KOPT-K1 (cell line): ENCODE measurements around the gene OR51B4.
"Not testable (repeated sequence)": the region's sequence is repeated elsewhere in the genome, so short reads cannot be mapped to it uniquely, and the experiment has no call there.

Experiments used
- H3K27ac ChIP-seq: fragments of 200-600 bp; sonication (generic); 2 replicates; pipeline ENCODE4 v1.5.1; 2016; ENCODE audit warnings: antibody characterized with exemption, mild to moderate bottlenecking, low read depth, low read length; ENCODE audit not compliant: poor library complexity, severe bottlenecking
- H3K36me3 ChIP-seq: fragments of 200-600 bp; sonication (generic); 2 replicates; pipeline ENCODE4 v1.5.1; 2017; ENCODE audit warnings: antibody characterized with exemption, mild to moderate bottlenecking, low read length, moderate library complexity; ENCODE audit not compliant: insufficient read depth
- H3K9me3 ChIP-seq: fragments of 200-600 bp; sonication (generic); 2 replicates; pipeline ENCODE4 v1.5.1; 2017; ENCODE audit warnings: antibody characterized with exemption, low read length, mild to moderate bottlenecking; ENCODE audit not compliant: insufficient read depth, poor library complexity, severe bottlenecking

OR51B4 gene

DNA sequence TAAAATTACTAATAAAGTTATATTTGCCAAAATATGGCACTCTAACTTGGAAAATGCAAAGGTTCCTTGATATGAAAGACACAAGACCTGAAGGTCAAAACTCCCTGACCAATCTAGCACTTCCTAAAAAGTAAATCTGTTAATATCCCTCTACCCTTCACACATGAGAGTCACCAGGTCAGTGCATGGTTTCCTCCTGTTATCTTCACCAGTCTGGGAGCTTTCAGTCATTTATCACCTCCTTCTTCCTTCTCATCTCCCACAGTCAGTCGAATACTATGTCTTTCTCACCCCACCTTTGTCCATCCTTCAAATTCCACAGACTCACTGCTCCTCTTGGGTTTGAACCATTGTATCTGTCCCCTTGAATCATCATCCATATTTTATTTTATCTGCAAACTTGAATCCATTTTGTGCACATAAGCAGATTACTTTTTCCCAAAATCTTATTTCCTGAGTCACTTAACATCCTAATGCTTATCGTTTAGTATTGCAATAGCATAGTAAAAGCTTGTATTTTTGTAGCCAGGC, 34.6 kb downstream of the OR51B4 start:
- Histone ChIP-seq H3K9me3 (no peaks in the 10 kb centered on the region), H3K36me3 (no peaks in the 10 kb centered on the region), H3K27ac (no peak overlapping the region)

DNA sequence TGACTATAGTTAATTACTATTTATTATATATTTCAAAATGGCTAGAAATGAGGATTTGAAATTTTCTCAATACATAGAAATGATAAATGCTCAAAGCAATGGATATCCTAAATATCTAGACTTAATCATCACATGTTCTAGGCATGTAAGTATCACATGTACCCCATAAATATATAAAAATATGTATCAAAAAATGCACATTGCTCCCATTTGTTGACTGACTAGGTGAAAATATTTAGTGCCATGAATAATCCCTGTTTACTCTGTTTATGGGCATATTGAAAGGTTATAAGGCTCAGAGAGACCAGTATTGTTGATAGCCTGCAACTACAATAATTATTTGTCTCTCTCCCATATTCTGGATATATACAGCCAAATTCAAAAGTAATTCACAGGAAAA, 35.1 kb downstream of the OR51B4 start:
- no peak overlapping the region for H3K27ac ChIP-seq
- H3K9me3 ChIP-seq, result no peaks in the 10 kb centered on the region
- no peaks in the 10 kb centered on the region for H3K36me3 ChIP-seq

DNA sequence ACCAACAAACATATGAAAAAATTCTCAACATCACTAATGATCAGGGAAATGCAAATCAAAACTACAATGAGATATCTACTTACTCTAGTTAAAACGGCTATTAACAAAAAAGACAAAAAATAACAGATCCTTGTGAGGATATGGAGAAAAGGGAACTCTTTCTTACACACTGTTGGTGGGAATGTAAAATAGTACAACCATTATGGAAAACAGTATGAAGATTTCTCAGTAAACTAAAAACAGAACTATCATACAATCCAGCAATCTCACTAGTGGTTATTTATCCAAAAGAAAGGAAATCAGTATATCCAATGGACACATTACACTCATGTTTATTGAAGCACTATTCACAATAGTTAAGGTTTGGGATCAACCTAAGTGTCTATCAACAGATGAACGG, 35.9 kb downstream of the OR51B4 start:
- H3K36me3 ChIP-seq, result no peaks in the 10 kb centered on the region
- H3K27ac ChIP-seq, result no peak overlapping the region
- no peaks in the 10 kb centered on the region for H3K9me3 ChIP-seq

- H3K27ac ChIP-seq, result no peak overlapping the region
- H3K9me3 ChIP-seq, result no peaks in the 10 kb centered on the region
- H3K36me3 ChIP-seq, result no peaks in the 10 kb centered on the region
Observed at GRCh38 chr11:5258543-5259262, 43.0 kb downstream of the OR51B4 start.

GRCh38 chr11:5257296-5257695, 44.5 kb downstream of the OR51B4 start:
- Histone ChIP-seq H3K27ac (no peak overlapping the region), H3K9me3 (no peaks in the 10 kb centered on the region)

GRCh38 chr11:5254646-5255413, 46.9 kb downstream of the OR51B4 start, which contains the start of gene HBG2:
Gene HBG2, minus strand, starts transcription at chr11:5254781. Its CDS starts 53 bp downstream, at chr11:5254728.
- H3K27ac ChIP-seq, H3K36me3 ChIP-seq, H3K9me3 ChIP-seq: not testable (repeated sequence)

More at GRCh38 chr11:5257296-5257695, 44.5 kb downstream of the OR51B4 start:
- H3K36me3 ChIP-seq, result no peaks in the 10 kb centered on the region

- not testable (repeated sequence) for H3K9me3 ChIP-seq, H3K36me3 ChIP-seq, H3K27ac ChIP-seq
Observed at GRCh38 chr11:5254023-5254422, 47.7 kb downstream of the OR51B4 start.

DNA sequence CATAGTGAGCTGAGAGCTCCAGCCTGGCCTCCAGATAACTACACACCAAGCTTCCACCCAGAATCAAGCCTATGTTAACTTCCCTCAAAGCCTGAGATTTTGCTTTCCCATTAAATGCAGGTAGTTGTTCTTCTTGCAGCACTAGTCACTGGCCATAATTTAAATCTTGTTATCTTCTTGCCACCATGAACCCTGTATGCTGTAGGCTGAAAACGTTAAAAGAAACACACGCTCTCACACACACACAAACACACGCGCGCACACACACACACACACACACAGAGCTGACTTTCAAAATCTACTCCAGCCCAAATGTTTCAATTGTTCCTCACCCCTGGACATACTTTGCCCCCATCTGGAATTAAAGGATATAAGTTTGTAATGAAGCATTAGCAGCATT, 48.3 kb downstream of the OR51B4 start:
- H3K9me3 ChIP-seq, H3K36me3 ChIP-seq, H3K27ac ChIP-seq: not testable (repeated sequence)

- Histone ChIP-seq H3K9me3 (no peaks in the 10 kb centered on the region), H3K36me3 (no peaks in the 10 kb centered on the region), H3K27ac (no peak overlapping the region)
Observed at GRCh38 chr11:5252919-5253265, 48.9 kb downstream of the OR51B4 start.

DNA sequence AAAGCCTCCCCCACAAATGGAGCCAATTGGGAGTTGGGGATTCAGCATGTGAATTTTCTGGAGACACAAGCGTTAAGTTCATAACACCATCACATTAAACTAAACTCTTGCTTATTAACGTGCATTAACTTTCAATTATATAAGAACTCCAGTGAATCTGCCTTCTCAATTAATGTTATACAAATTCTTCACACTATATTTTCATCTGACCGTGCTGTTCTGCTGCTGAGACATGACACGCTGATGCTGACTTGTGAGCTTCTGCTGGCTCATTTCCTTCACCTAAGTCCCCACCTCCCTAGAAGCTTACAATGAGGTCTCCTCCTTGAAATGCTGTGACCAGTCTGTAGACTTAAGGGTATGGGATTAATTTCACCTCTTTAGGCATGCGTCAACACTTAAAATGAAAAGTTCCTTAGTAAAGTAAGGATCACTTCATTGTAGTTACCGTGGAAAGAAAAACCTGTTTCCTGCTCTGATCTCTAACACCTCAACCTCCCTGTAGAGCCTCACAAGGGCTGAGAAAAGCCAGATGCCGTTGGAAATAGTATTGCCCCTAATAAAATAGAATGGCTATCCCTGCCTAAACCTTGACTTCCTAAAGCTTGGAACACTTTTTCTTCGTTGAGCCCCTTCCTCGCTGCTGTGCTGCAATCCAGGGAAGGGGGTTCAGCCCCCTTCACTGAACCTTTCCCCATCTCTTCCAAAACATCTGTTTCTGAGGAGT, 49.4 kb downstream of the OR51B4 start:
- Histone ChIP-seq H3K36me3 (no peaks in the 10 kb centered on the region), H3K9me3 (no peaks in the 10 kb centered on the region), H3K27ac (no peak overlapping the region)

DNA sequence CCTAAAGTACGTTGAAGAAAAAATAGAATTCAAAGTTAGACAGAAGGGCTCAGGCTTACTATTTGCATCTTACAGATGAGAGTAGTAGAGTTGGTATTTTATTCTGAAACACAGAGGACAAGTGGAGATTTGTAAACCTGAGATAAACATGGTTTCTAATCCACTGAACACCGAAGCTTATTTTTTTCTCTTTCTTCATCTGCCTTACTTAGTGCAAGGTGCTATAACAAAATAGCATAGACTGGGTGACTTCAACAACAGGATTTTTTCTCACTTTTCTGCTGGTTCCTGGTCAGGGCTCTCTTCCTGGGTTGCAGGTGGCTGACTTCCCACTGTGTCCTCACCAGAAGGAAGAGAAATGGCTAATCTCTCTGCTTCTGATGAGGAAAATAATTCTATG, 50.0 kb downstream of the OR51B4 start:
- H3K36me3 ChIP-seq, result no peaks in the 10 kb centered on the region
- no peaks in the 10 kb centered on the region for H3K9me3 ChIP-seq
- no peak overlapping the region for H3K27ac ChIP-seq
